Breast epithelium (tissue), 4 donors: ENCODE data around the gene KCNK5. TPM values are rescaled to one million over a fixed set of nuclear protein-coding genes. Genes with fewer than 3 reads are reported as not detected.

Experiments
- DNase-seq, 2 donors: peaks; one replicate each; pipeline ENCODE4 v3.0.0-alpha.2; 2019; ENCODE audit warnings: low spot score in 2 of 2
- H3K27ac ChIP-seq, 2 donors: fragments of 200-600 bp; sonication (generic) in 1 of 2; one replicate each; pipeline ENCODE4 v1.5.1; 2016 to 2019; ENCODE audit warnings: mild to moderate bottlenecking in 1 of 2
- H3K27me3 ChIP-seq, 2 donors: fragments of 200-600 bp; sonication (generic) in 1 of 2; one replicate each; pipeline versions ENCODE4 v1.5.1 to v1.6.0; 2017 to 2019; ENCODE audit warnings: control low read depth in 1 of 2, mild to moderate bottlenecking in 1 of 2
- H3K36me3 ChIP-seq: fragments of 200-600 bp; one replicate; pipeline ENCODE4 v1.5.1; 2019
- H3K4me1 ChIP-seq, 2 donors: fragments of 200-600 bp; sonication (generic); one replicate each; pipeline ENCODE4 v1.5.1; 2016 to 2019; ENCODE audit warnings: control low read depth in 1 of 2
- H3K4me3 ChIP-seq, 3 donors: fragments of 200-600 bp; sonication (generic); 1 replicate in 2 of 3; 2 replicates in 1 of 3; pipeline ENCODE4 v1.5.1; 2016 to 2019; ENCODE audit warnings: mild to moderate bottlenecking in 3 of 3, moderate library complexity in 2 of 3
- H3K9me3 ChIP-seq, 2 donors: fragments of 200-600 bp; sonication (generic) in 1 of 2; one replicate each; pipeline ENCODE4 v1.5.1; 2016 to 2019; ENCODE audit warnings: control low read depth in 1 of 2
- CTCF ChIP-seq, 3 donors: fragments of 450-650 bp; IDR thresholded peaks; one replicate each; pipeline ENCODE4 v1.5.1; 2016 to 2017; ENCODE audit warnings: antibody characterized with exemption in 3 of 3, mild to moderate bottlenecking in 3 of 3, moderate library complexity in 3 of 3
- POLR2A ChIP-seq: fragments of 450-650 bp; IDR thresholded peaks from one replicate; pipeline ENCODE4 v1.6.1; 2016; ENCODE audit warnings: antibody characterized with exemption, mild to moderate bottlenecking, moderate library complexity
- POLR2AphosphoS5 ChIP-seq, 3 donors: sonication (generic); formaldehyde crosslinking; IDR thresholded peaks; one replicate each; pipeline ENCODE4 v1.6.1; 2017; ENCODE audit warnings: antibody characterized with exemption in 3 of 3
- intact Hi-C: fragments of 100-400 bp; cut with DNase I; formaldehyde crosslinking; loops from one replicate; pipeline ENCODE4 v1.15.1; 2023; ENCODE audit warnings: low total_unique reads
- total RNA-seq, 3 donors: library from RNA; depleted of rRNA; stranded (reverse); fragments of >200 nt; gene quantifications; one replicate each; pipeline ENCODE4 v1.1.0, GENCODE V29; 2016

KCNK5 gene
- 10 to 100 TPM in 1 of 3 donors, 1 to 10 TPM in 2; 1.8 to 20.6 (median 4.3) TPM for total RNA-seq

- no peaks in the 10 kb centered on the region for H3K4me1 ChIP-seq
- H3K27me3 ChIP-seq = peaks cover 3 to 11% of the 10 kb centered on the region in 2 donors
- intact Hi-C loops = no loop called here
- TF ChIP-seq CTCF (IDR thresholded peaks at IDR 0.05) (peak; percentile 27 to 54 (median 48)), POLR2AphosphoS5 (IDR thresholded peaks at IDR 0.05) (peak in 1 of 3 donors; percentile 12), POLR2A (no peak)
- H3K9me3 ChIP-seq = no peaks in the 10 kb centered on the region
- peak within 1 kb of the TSS; percentile 48 to 74 (median 64) for H3K4me3 ChIP-seq
- peak within 1 kb of the TSS; percentile 39 to 54 for H3K27ac ChIP-seq
- no peaks in the 10 kb centered on the region for H3K36me3 ChIP-seq
- DNase-seq = peak in 1 of 2 donors; percentile 58
Measured at GRCh38 chr6:39228992-39229767, at the start of gene KCNK5. Gene KCNK5 (minus strand): TSS chr6:39229475. CDS start chr6:39229111, 364 bp downstream.

- intact Hi-C loops = no loop called here
- Histone ChIP-seq H3K27ac (peak overlapping the region in 1 of 2 donors; percentile 19), H3K27me3 (no peaks in the 10 kb centered on the region), H3K4me3 (no peak overlapping the region), H3K4me1 (no peaks in the 10 kb centered on the region), H3K36me3 (no peaks in the 10 kb centered on the region), H3K9me3 (no peaks in the 10 kb centered on the region)
- TF ChIP-seq POLR2AphosphoS5 (IDR thresholded peaks at IDR 0.05) (no peak), POLR2A (no peak), CTCF (IDR thresholded peaks at IDR 0.05) (no peak)
- no peak for DNase-seq
Measured at GRCh38 chr6:39276379-39276995, 47.2 kb upstream of the KCNK5 start.

GRCh38 chr6:39274903-39275302 lies 45.6 kb upstream of the KCNK5 start:
- no peak overlapping the region for H3K27ac ChIP-seq
- TF ChIP-seq CTCF (IDR thresholded peaks at IDR 0.05) (no peak), POLR2AphosphoS5 (IDR thresholded peaks at IDR 0.05) (no peak), POLR2A (no peak)
- no peaks in the 10 kb centered on the region for H3K27me3 ChIP-seq
- H3K4me3 ChIP-seq = no peak overlapping the region
- intact Hi-C loops = no loop called here
- DNase-seq = no peak
- no peaks in the 10 kb centered on the region for H3K4me1 ChIP-seq
- H3K9me3 ChIP-seq = no peaks in the 10 kb centered on the region
- H3K36me3 ChIP-seq = no peaks in the 10 kb centered on the region

GRCh38 chr6:39274471-39274870 lies 45.2 kb upstream of the KCNK5 start:
- Histone ChIP-seq H3K9me3 (no peaks in the 10 kb centered on the region), H3K4me1 (no peaks in the 10 kb centered on the region), H3K27ac (no peak overlapping the region), H3K4me3 (no peak overlapping the region), H3K27me3 (no peaks in the 10 kb centered on the region), H3K36me3 (no peaks in the 10 kb centered on the region)
- intact Hi-C loops = no loop called here
- DNase-seq = no peak
- TF ChIP-seq POLR2A (no peak), CTCF (IDR thresholded peaks at IDR 0.05) (no peak), POLR2AphosphoS5 (IDR thresholded peaks at IDR 0.05) (no peak)

GRCh38 chr6:39273406-39273821 lies 44.1 kb upstream of the KCNK5 start:
- Histone ChIP-seq H3K27ac (no peak overlapping the region), H3K9me3 (no peaks in the 10 kb centered on the region), H3K36me3 (no peaks in the 10 kb centered on the region), H3K4me1 (no peaks in the 10 kb centered on the region), H3K27me3 (no peaks in the 10 kb centered on the region), H3K4me3 (no peak overlapping the region)
- no peak for DNase-seq
- intact Hi-C loops = no loop called here
- TF ChIP-seq CTCF (IDR thresholded peaks at IDR 0.05) (no peak), POLR2AphosphoS5 (IDR thresholded peaks at IDR 0.05) (no peak), POLR2A (no peak)
